PFSK-1 (cell line): ENCODE data around the gene DDX39A.
A peak's percentile ranks its signal among the peaks of the same experiment; 100 is the strongest.

ENCODE experiments used
- FOXP2 ChIP-seq: optimal IDR thresholded peaks from 2 replicates; pipeline ENCODE3; 2011; ENCODE audit warnings: borderline replicate concordance, control low read depth, inconsistent platforms; ENCODE audit not compliant: insufficient read depth; ENCODE audit errors: extremely low read length, extremely low read depth
- POLR2AphosphoS5 ChIP-seq: IDR thresholded peaks from 2 replicates; pipeline ENCODE4 v1.6.1; 2012; ENCODE audit warnings: low read depth, mild to moderate bottlenecking, control low read depth, low read length, moderate library complexity
- REST ChIP-seq, 2 experiments: IDR thresholded peaks; 2 replicates each; pipeline versions ENCODE4 v1.6.1 to v1.8.0; 2011 to 2012; ENCODE audit warnings: low read depth in 2 of 2, low read length in 2 of 2, control low read depth in 1 of 2, inconsistent platforms in 1 of 2, mild to moderate bottlenecking in 1 of 2, moderate library complexity in 1 of 2; ENCODE audit not compliant: insufficient read depth in 1 of 2
- SIN3A ChIP-seq: IDR thresholded peaks from 2 replicates; pipeline ENCODE4 v1.6.1; 2012; ENCODE audit warnings: mild to moderate bottlenecking, low read length, moderate library complexity, borderline replicate concordance; ENCODE audit not compliant: insufficient read depth
- TAF1 ChIP-seq: IDR thresholded peaks from 2 replicates; pipeline ENCODE4 v1.6.1; 2012; ENCODE audit warnings: low read length, control low read depth, borderline replicate concordance; ENCODE audit not compliant: insufficient read depth

DDX39A gene

GRCh38 chr19:14407605-14408484 is 11.3 kb downstream of the DDX39A start:
- TF ChIP-seq POLR2AphosphoS5 (peak; percentile 74), FOXP2 (no peak), TAF1 (no peak)

- TF ChIP-seq TAF1 = no peak
- no peak for TF ChIP-seq REST (IDR thresholded peaks at IDR 0.05; ENCODE audit: insufficient read depth in 1 of 2, low read depth in 2 of 2, low read length in 2 of 2)
- TF ChIP-seq POLR2AphosphoS5 = no peak; the same call in 1 of the 2 replicates
- TF ChIP-seq FOXP2 = peak; percentile 9
- TF ChIP-seq SIN3A = no peak
These were observed 12.3 kb downstream of the DDX39A start for GRCh38 chr19:14406645-14407401.

- TF ChIP-seq POLR2AphosphoS5 (peak; percentile 66), FOXP2 (peak; percentile 90), TAF1 (no peak), SIN3A (0 out of 2 replicates have a peak, but pooled peaks have one; percentile 51)
These were observed 13.1 kb downstream of the DDX39A start for GRCh38 chr19:14405758-14406644.

GRCh38 chr19:14405380-14405757 is 13.8 kb downstream of the DDX39A start:
- TF ChIP-seq REST (IDR thresholded peaks at IDR 0.05; ENCODE audit: insufficient read depth in 1 of 2, low read depth in 2 of 2, low read length in 2 of 2) (no peak), SIN3A (no peak), TAF1 (no peak), POLR2AphosphoS5 (no peak), FOXP2 (no peak)

- TF ChIP-seq REST (IDR thresholded peaks at IDR 0.05; ENCODE audit: insufficient read depth in 1 of 2, low read depth in 2 of 2, low read length in 2 of 2) (no peak), POLR2AphosphoS5 (no peak), SIN3A (no peak), TAF1 (no peak), FOXP2 (no peak)
These were observed 14.8 kb downstream of the DDX39A start for GRCh38 chr19:14404312-14404711.
